NCI-H1417 (cell line): ENCODE data around the gene RIC8B.

Source experiments
- DNase-seq, 3 experiments: peaks; one replicate each; lab custom pipeline; 2025; lab: John Stamatoyannopoulos, UW

Gene RIC8B

GRCh38 chr12:106758349-106759110, 16.0 kb upstream of the RIC8B start:
- no peak for DNase-seq

- no peak for DNase-seq
Observed at GRCh38 chr12:106759526-106760183, 14.8 kb upstream of the RIC8B start.

- DNase-seq = peak in 1 of 3 experiments; percentile 67
Observed at GRCh38 chr12:106760184-106760531, 14.3 kb upstream of the RIC8B start.

GRCh38 chr12:106764220-106764619, 10.3 kb upstream of the RIC8B start:
- DNase-seq = no peak

- DNase-seq = no peak
Observed at GRCh38 chr12:106764738-106765137, 9.7 kb upstream of the RIC8B start.

- no peak for DNase-seq
Observed at GRCh38 chr12:106766393-106766826, 8.1 kb upstream of the RIC8B start.

- DNase-seq = no peak
Observed at GRCh38 chr12:106767206-106767605, 7.3 kb upstream of the RIC8B start.

GRCh38 chr12:106767954-106768822, 6.3 kb upstream of the RIC8B start:
- DNase-seq = peak in 2 of 3 experiments; percentile 29 to 42

- no peak for DNase-seq
Observed at GRCh38 chr12:106769078-106769477, 5.4 kb upstream of the RIC8B start.

GRCh38 chr12:106769546-106769945, 4.9 kb upstream of the RIC8B start:
- DNase-seq = no peak

GRCh38 chr12:106771425-106771824, 3.1 kb upstream of the RIC8B start:
- no peak for DNase-seq

- DNase-seq = peak in 1 of 3 experiments; percentile 70
Observed at GRCh38 chr12:106773286-106774004, 1.0 kb upstream of the RIC8B start.

- peak; percentile 57 to 92 (median 91) for DNase-seq
Observed at GRCh38 chr12:106774808-106775524, 484 bp downstream of the RIC8B start.

- no peak for DNase-seq
Observed at GRCh38 chr12:106776897-106777296, 2.4 kb downstream of the RIC8B start.

- peak in 2 of 3 experiments; percentile 12 to 47 for DNase-seq
Observed at GRCh38 chr12:106780010-106780631, 5.6 kb downstream of the RIC8B start.

GRCh38 chr12:106782619-106783018, 8.1 kb downstream of the RIC8B start:
- no peak for DNase-seq

GRCh38 chr12:106783515-106783914, 9.0 kb downstream of the RIC8B start:
- DNase-seq = no peak

GRCh38 chr12:106790020-106790419, 15.5 kb downstream of the RIC8B start:
- DNase-seq = peak in 1 of 3 experiments; percentile 86

- DNase-seq = peak in 1 of 3 experiments; percentile 41
Observed at GRCh38 chr12:106791531-106791930, 17.0 kb downstream of the RIC8B start.

GRCh38 chr12:106794369-106794768, 19.9 kb downstream of the RIC8B start:
- DNase-seq = no peak
